B cell (primary cell): ENCODE results near the gene ECE2. TPM values are rescaled to one million over a fixed set of nuclear protein-coding genes. Genes with fewer than 3 reads are reported as not detected.

ENCODE experiments used
- ATAC-seq: fragments of 200-7000 bp; cut with Tn5 transposase; one replicate; pipeline ENCODE4 v1.10.0; 2021; ENCODE audit warnings: low read depth, mild to moderate bottlenecking, moderate number of reproducible peaks, moderate library complexity
- CTCF ChIA-PET: fragments of 350-600 bp; sonication (Branson Sonifier 250); formaldehyde crosslinking; loops from one replicate; lab custom pipeline; 2021; ENCODE audit warnings: antibody characterized with exemption, inconsistent platforms; lab: Charles Lee
- POLR2A ChIA-PET: fragments of 350-600 bp; sonication (Branson Sonifier 250); formaldehyde crosslinking; loops from one replicate; lab custom pipeline; 2021; ENCODE audit warnings: antibody characterized with exemption; lab: Charles Lee
- DNase-seq: peaks from one replicate; pipeline ENCODE4 v3.0.0; 2013
- H2AFZ ChIP-seq: 2 replicates; pipeline ENCODE4 v1.6.1; 2012; ENCODE audit warnings: mild to moderate bottlenecking, low read depth, low read length; ENCODE audit not compliant: insufficient read depth, poor library complexity, severe bottlenecking
- H3K27ac ChIP-seq, 2 donors: 1 replicate in 1 of 2; 2 replicates in 1 of 2; pipeline ENCODE4 v1.5.1; 2012 to 2013; ENCODE audit warnings: low read length in 2 of 2, mild to moderate bottlenecking in 2 of 2, moderate library complexity in 1 of 2
- H3K27me3 ChIP-seq, 4 experiments: fragments of 200-600 bp in 1 of 4; sonication (generic) in 1 of 4; replicated peaks in 1 of 4; 1 replicate in 2 of 4; 2 replicates in 2 of 4; pipeline versions ENCODE4 v1.6.1 to v1.7.0; 2013 to 2016; ENCODE audit warnings: low read length in 3 of 4, mild to moderate bottlenecking in 2 of 4, mixed read lengths in 1 of 4, moderate library complexity in 1 of 4; ENCODE audit not compliant: insufficient read depth in 4 of 4, control insufficient read depth in 3 of 4; ENCODE audit errors: control extremely low read depth in 1 of 4
- H3K36me3 ChIP-seq, 2 experiments: replicated peaks in 1 of 2; 1 replicate in 1 of 2; 2 replicates in 1 of 2; pipeline versions ENCODE4 v1.6.1 to v1.7.1; 2013; ENCODE audit warnings: low read length in 1 of 2; ENCODE audit not compliant: insufficient read depth in 2 of 2, control insufficient read depth in 1 of 2; ENCODE audit errors: control extremely low read depth in 1 of 2, extremely low read depth in 1 of 2
- H3K4me1 ChIP-seq, 2 donors: fragments of 200-600 bp in 1 of 2; sonication (generic) in 1 of 2; 1 replicate in 1 of 2; 2 replicates in 1 of 2; pipeline versions ENCODE4 v1.5.1 to v1.6.1; 2013 to 2017; ENCODE audit warnings: low read length in 2 of 2; ENCODE audit not compliant: control insufficient read depth in 2 of 2, insufficient read depth in 2 of 2
- H3K4me2 ChIP-seq: replicated peaks from 2 replicates; pipeline ENCODE3; 2012; ENCODE audit warnings: mild to moderate bottlenecking, low read depth, low read length; ENCODE audit not compliant: poor library complexity, severe bottlenecking
- H3K4me3 ChIP-seq, 5 experiments: fragments of 200-600 bp in 1 of 5; sonication (generic) in 1 of 5; 1 replicate in 3 of 5; 2 replicates in 2 of 5; pipeline versions ENCODE4 v1.5.1 to v1.7.0; 2011 to 2016; ENCODE audit warnings: low read length in 4 of 5, mild to moderate bottlenecking in 4 of 5, low read depth in 2 of 5, control low read depth in 1 of 5, moderate library complexity in 1 of 5; ENCODE audit not compliant: insufficient read depth in 1 of 5; ENCODE audit errors: control extremely low read depth in 1 of 5, extremely low read depth in 1 of 5
- H3K79me2 ChIP-seq: fragments of 200-600 bp; sonication (generic); one replicate; pipeline ENCODE4 v1.6.0; 2016; ENCODE audit warnings: low read length; ENCODE audit not compliant: control insufficient read depth, insufficient read depth
- H3K9ac ChIP-seq: fragments of 200-600 bp; sonication (generic); 2 replicates; pipeline ENCODE4 v1.6.1; 2017; ENCODE audit warnings: mild to moderate bottlenecking, low read length, moderate library complexity
- H3K9me3 ChIP-seq, 3 donors: one replicate each; pipeline versions ENCODE4 v1.6.1 to v1.7.1; 2013; ENCODE audit warnings: low read length in 2 of 3; ENCODE audit not compliant: control insufficient read depth in 2 of 3, insufficient read depth in 1 of 3; ENCODE audit errors: control extremely low read depth in 1 of 3
- H4K20me1 ChIP-seq: 2 replicates; pipeline ENCODE4 v1.6.0; 2012; ENCODE audit warnings: mild to moderate bottlenecking, low read length; ENCODE audit not compliant: insufficient read depth, control insufficient read depth, poor library complexity, severe bottlenecking
- H3K27ac Mint-ChIP-seq: one replicate; pipeline ENCODE4 v1.8.0; 2021; ENCODE audit warnings: mixed read lengths
- H3K27me3 Mint-ChIP-seq: one replicate; pipeline ENCODE4 v1.8.0; 2021; ENCODE audit warnings: mixed read lengths
- H3K4me1 Mint-ChIP-seq: one replicate; pipeline ENCODE4 v1.8.0; 2021; ENCODE audit warnings: mixed read lengths
- H3K4me3 Mint-ChIP-seq: one replicate; pipeline ENCODE4 v1.8.0; 2021; ENCODE audit warnings: mixed read lengths
- H3K9me3 Mint-ChIP-seq: one replicate; pipeline ENCODE4 v1.8.0; 2022; ENCODE audit warnings: mixed read lengths; ENCODE audit not compliant: insufficient read depth
- CTCF ChIP-seq: fragments of 200-600 bp; IDR thresholded peaks from one replicate; pipeline ENCODE4 v1.8.0; 2022; ENCODE audit warnings: antibody characterized with exemption, mild to moderate bottlenecking
- EZH2 ChIP-seq: IDR thresholded peaks from 2 replicates; pipeline ENCODE4 v1.6.1; 2012; ENCODE audit warnings: borderline replicate concordance, low read depth, mild to moderate bottlenecking, moderate library complexity, low read length; ENCODE audit not compliant: insufficient read depth, poor library complexity, severe bottlenecking
- WGBS: methylation state at CpG from one replicate; pipeline ENCODE4 v1.1.5; 2013; ENCODE audit warnings: missing lambda C conversion rate; ENCODE audit not compliant: insufficient coverage; 5-methylcytosine and 5-hydroxymethylcytosine counted together
- intact Hi-C: fragments of 100-400 bp; cut with micrococcal nuclease; formaldehyde crosslinking; loops from one replicate; pipeline ENCODE4 v1.10.0; 2022
- polyA plus RNA-seq: library from polyadenylated mRNA; depleted of rRNA; stranded (reverse); fragments of >200 nt; gene quantifications from 2 replicates; pipeline ENCODE4 v1.2.3, GENCODE V29; 2012
- total RNA-seq, 2 donors: library from RNA; stranded (reverse); fragments of 120-200 nt in 1 of 2; gene quantifications; 1 replicate in 1 of 2; 2 replicates in 1 of 2; pipeline versions ENCODE4 v1.2.3 to v1.2.4, GENCODE V29; 2013 to 2022

The ECE2 gene
- total and polyA plus RNA-seq, 2 donors (not counting 1 experiment from before 2014, with no cell fraction given), result not detected

DNA sequence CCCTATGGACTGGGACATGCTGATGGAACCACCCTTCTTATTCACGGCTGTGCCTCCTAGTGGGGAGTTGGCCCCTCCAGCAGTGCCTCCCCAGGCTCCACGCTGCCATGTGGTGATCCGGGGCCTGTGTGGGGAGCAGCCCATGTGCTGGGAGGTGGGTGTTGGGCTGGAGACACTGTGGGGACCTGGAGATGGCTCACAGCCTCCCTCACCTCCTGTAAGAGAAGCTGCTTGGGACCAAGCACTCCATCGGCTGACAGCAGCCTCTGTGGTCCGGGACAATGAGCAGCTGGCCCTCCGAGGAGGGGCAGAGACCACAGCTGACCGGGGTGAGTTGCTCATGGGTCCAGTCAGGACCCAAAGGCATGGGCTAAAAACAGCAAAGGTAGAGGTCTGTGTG is 36.1 kb upstream of the ECE2 start:
- Histone ChIP-seq H3K9ac (no peak overlapping the region), H4K20me1 (peaks cover 8% of the 10 kb centered on the region), H3K4me2 (no peak overlapping the region), H3K4me3 (no peak overlapping the region), H2AFZ (no peak overlapping the region), H3K27me3 (peaks cover 0 to 3% (median 0%) of the 10 kb centered on the region in 4 experiments), H3K36me3 (peaks cover 0 to 26% of the 10 kb centered on the region in 2 experiments), H3K4me1 (no peaks in the 10 kb centered on the region), H3K9me3 (no peaks in the 10 kb centered on the region), H3K79me2 (no peaks in the 10 kb centered on the region), H3K27ac (no peak overlapping the region)
- ChIA-PET POLR2A (no interaction called here), CTCF (interaction anchor here (0.9 to 3.9 kb wide), 7 partner anchors 8 to 344 kb away, joined by 3 to 22 read pairs (median 4); no protein-coding TSS in a partner anchor)
- H3K27me3 Mint-ChIP-seq, result peaks cover 4% of the 10 kb centered on the region
- DNase-seq, result no peak
- no peak overlapping the region for H3K27ac Mint-ChIP-seq
- no peak for TF ChIP-seq EZH2
- WGBS, result 98% methylated on average over 6 of the region's 7 CpGs
- no peaks in the 10 kb centered on the region for H3K9me3 Mint-ChIP-seq
- intact Hi-C loops, result no loop called here
- H3K4me1 Mint-ChIP-seq, result no peaks in the 10 kb centered on the region
- no peak for ATAC-seq
- H3K4me3 Mint-ChIP-seq, result no peak overlapping the region

GRCh38 chr3:184240384-184241140 is 35.3 kb upstream of the ECE2 start:
- Histone ChIP-seq H3K4me2 (no peak overlapping the region), H2AFZ (no peak overlapping the region), H3K4me3 (no peak overlapping the region), H3K79me2 (no peaks in the 10 kb centered on the region), H4K20me1 (peaks cover 12% of the 10 kb centered on the region), H3K27me3 (peaks cover 0 to 3% (median 0%) of the 10 kb centered on the region in 4 experiments), H3K36me3 (peaks cover 0 to 34% of the 10 kb centered on the region in 2 experiments), H3K27ac (no peak overlapping the region), H3K4me1 (no peaks in the 10 kb centered on the region), H3K9me3 (no peaks in the 10 kb centered on the region), H3K9ac (no peak overlapping the region)
- Mint-ChIP-seq H3K4me3 (no peak overlapping the region), H3K27ac (no peak overlapping the region), H3K9me3 (no peaks in the 10 kb centered on the region), H3K27me3 (peaks cover under 1% of the 10 kb centered on the region), H3K4me1 (no peaks in the 10 kb centered on the region)
- intact Hi-C loops, result no loop called here
- 93% methylated on average over 3 of the region's 4 CpGs for WGBS
- POLR2A ChIA-PET, result interaction anchor here (0.9 kb wide), 1 partner anchor 13 kb away, joined by 5 read pairs; no protein-coding TSS in a partner anchor
- ATAC-seq (peak; percentile 31), DNase-seq (no peak)
- CTCF ChIA-PET, result interaction anchor here (0.6 to 3.9 kb wide), 8 partner anchors 9 to 626 kb away, joined by 3 to 22 read pairs (median 4); no protein-coding TSS in a partner anchor
- no peak for TF ChIP-seq EZH2
- TF ChIP-seq CTCF, result no peak
